ENCODE data around the gene KIAA1755. TPM values are rescaled to one million over a fixed set of nuclear protein-coding genes. Genes with fewer than 3 reads are reported as not detected.

The KIAA1755 gene
- total RNA-seq, 2 experiments from 2014 or later, result not detected

DNA sequence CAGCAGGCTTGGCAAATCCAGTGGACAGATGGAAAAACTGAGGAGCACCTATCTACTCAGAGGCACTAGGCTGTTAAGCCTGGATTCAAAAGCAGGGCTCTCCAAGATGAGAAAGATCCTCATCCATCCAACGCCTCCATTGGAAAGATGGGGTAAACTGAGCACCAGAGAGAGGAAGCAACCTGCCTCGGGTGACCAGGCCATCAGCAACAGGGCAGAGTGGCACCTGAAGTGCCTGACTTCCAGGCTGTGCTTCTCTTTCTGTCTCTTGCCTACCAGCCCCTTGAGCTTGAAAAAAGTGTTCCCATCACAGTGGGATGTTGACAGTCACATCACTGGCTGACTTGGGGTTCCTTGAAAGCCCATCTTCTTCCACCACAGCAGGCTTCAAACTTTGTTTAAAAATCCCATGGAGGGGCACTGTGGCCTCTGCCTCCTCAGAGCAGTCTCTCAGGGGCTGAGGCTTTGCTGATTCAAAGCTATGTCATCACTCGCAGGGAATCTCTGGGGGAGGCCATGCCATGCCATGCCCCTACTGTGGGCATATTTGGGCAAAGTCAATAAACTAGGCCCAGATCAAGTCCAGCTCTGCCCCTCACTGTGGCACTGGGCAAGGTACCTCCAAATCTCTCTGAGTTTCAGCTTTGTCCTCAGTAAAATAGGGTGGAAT lies 50.7 kb downstream of the KIAA1755 start:
- POLR2A ChIA-PET, result no interaction called here
- Mint-ChIP-seq H3K4me1 (ENCODE audit: low read depth) (no peaks in the 10 kb centered on the region), H3K27ac (no peak overlapping the region), H3K36me3 (no peaks in the 10 kb centered on the region), H3K27me3 (peaks cover 7% of the 10 kb centered on the region), H3K9me3 (no peaks in the 10 kb centered on the region), H3K4me3 (no peak overlapping the region)
- DNase-seq, result no peak
- CTCF ChIA-PET, result interaction anchor here (3.8 kb wide), 1 partner anchor 11 kb away, joined by 17 read pairs; no protein-coding TSS in a partner anchor
- intact Hi-C loops (cut with micrococcal nuclease), result no loop called here

DNA sequence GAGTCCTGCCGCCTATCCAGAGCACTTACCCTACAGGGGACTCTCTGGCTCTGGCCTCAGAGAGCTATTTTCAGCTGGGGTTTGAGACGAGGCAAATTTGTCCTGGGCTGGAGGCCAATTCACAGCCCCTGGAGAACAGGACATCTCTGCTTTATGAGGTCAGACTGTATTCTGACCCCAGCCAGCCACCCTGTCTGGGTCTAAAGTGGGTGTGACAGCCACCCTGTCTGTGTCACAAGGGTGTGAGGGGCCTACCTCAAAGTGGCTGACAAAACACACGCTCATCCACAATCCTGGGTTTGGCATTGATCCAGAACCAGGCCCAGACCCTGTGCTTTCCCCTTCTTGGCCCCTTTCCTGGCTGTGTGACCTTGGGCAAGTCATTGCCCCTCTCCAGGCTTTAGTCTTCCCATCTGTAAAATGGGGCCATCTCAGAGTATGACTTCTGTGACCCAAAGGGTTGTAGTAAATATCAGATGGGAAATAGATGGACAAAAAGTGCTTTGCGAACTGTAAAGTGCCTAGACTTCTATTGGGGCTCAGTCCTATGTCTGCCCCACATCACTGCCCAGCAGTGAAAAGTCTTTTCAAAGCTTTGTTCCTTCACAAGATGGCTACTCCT lies 51.4 kb downstream of the KIAA1755 start:
- H3K4me3 Mint-ChIP-seq, result no peak overlapping the region
- H3K4me1 Mint-ChIP-seq (ENCODE audit: low read depth), result no peaks in the 10 kb centered on the region
- ChIA-PET CTCF (no interaction called here), POLR2A (no interaction called here)
- H3K36me3 Mint-ChIP-seq, result no peaks in the 10 kb centered on the region
- intact Hi-C loops (cut with micrococcal nuclease), result no loop called here
- H3K9me3 Mint-ChIP-seq, result no peaks in the 10 kb centered on the region
- no peak overlapping the region for H3K27ac Mint-ChIP-seq
- H3K27me3 Mint-ChIP-seq, result peaks cover 7% of the 10 kb centered on the region
- no peak for DNase-seq

DNA sequence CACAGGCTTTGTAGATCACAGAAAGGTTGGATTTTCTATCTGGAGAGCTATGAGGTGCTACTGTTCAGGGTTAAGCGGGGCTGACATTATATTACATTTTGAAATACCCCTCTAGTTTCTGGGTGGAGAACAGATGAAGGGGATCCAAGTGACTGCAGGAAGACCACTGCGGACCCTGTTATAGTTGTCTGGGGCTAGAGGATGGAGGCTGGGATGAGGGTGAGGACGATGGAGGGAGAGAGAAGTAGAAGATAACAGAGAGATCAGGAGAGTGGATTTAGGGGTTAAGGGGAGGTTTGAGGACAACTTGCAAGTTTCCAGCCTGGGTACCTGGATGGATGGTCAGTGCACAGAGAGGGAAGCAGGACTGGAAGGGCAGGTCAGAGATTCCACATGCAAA lies 52.0 kb downstream of the KIAA1755 start:
- ChIA-PET POLR2A (no interaction called here), CTCF (no interaction called here)
- peaks cover 7% of the 10 kb centered on the region for H3K27me3 Mint-ChIP-seq
- no peak overlapping the region for H3K27ac Mint-ChIP-seq
- H3K36me3 Mint-ChIP-seq, result no peaks in the 10 kb centered on the region
- no peaks in the 10 kb centered on the region for H3K4me1 Mint-ChIP-seq (ENCODE audit: low read depth)
- no peaks in the 10 kb centered on the region for H3K9me3 Mint-ChIP-seq
- H3K4me3 Mint-ChIP-seq, result no peak overlapping the region
- intact Hi-C loops (cut with micrococcal nuclease), result no loop called here
- DNase-seq, result no peak

DNA sequence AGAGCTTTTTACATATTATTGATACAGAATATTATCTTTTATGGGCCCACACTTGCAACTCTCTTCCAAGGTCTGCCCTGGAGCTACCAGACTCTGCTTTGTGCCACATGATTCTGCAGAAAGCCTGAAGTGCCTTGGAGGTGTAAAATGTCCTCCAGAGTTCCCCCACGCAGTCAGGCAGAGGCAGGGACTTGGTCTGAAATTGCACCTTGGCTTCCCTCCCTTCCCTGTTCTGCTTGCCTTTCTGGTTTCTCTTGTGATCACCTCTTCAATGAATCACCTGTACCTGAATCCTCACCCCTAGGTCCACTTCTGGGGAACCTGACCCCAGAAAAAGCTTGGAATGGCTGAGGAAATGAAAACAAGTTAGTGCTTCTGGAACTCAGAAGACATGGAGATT lies 52.4 kb downstream of the KIAA1755 start:
- H3K36me3 Mint-ChIP-seq, result no peaks in the 10 kb centered on the region
- intact Hi-C loops (cut with micrococcal nuclease), result no loop called here
- CTCF ChIA-PET, result no interaction called here
- no peaks in the 10 kb centered on the region for H3K4me1 Mint-ChIP-seq (ENCODE audit: low read depth)
- no peak overlapping the region for H3K27ac Mint-ChIP-seq
- H3K9me3 Mint-ChIP-seq, result no peaks in the 10 kb centered on the region
- no peak overlapping the region for H3K4me3 Mint-ChIP-seq
- peaks cover 7% of the 10 kb centered on the region for H3K27me3 Mint-ChIP-seq
- DNase-seq, result no peak
- POLR2A ChIA-PET, result no interaction called here

DNA sequence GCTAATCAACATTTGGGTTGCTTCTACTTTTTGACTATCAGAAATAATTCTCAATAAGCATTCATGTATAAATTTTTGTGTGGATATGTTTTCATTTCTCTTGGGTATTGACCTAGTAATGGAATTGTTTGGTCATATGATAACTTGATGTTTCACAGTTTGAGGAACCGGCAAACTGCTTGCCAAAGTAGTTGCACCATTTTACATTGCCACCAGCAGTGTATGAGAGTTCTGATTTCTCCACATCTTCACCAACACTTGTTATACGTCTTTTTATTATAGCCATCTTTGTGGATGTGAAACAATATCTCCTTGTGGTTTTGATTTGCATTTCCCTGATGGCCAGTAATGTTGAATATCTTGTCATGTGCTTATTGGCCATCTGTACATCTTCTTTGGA lies 52.9 kb downstream of the KIAA1755 start:
- intact Hi-C loops (cut with micrococcal nuclease), result no loop called here
- Mint-ChIP-seq H3K27ac (no peak overlapping the region), H3K36me3 (no peaks in the 10 kb centered on the region), H3K4me1 (ENCODE audit: low read depth) (no peaks in the 10 kb centered on the region), H3K27me3 (peaks cover 7% of the 10 kb centered on the region), H3K9me3 (no peaks in the 10 kb centered on the region), H3K4me3 (no peak overlapping the region)
- POLR2A ChIA-PET, result no interaction called here
- no peak for DNase-seq
- CTCF ChIA-PET, result interaction anchor here (3.2 kb wide), 1 partner anchor 14 kb away, joined by 20 read pairs; no protein-coding TSS in a partner anchor

DNA sequence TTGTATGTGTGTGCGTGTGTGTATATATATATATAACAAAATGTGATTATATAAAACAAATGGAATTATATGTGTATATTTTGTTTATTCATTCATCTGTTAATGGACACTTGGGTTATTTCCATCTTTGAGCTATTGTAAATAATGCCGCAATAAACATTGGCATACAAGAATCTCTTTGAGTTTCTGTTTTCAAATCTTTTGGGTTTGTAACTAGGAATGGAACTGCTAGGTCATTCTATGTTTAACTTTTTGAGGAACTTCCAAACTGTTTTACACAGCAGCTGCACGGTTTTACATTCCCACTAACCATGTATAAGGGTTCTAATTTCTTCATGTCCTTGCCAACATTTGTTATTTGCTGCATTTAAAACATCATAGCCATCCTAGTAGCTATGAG lies 55.5 kb downstream of the KIAA1755 start:
- ChIA-PET POLR2A (no interaction called here), CTCF (interaction anchor here (1.2 to 3.2 kb wide), 2 partner anchors 8 to 17 kb away, joined by 4 to 20 read pairs; no protein-coding TSS in a partner anchor)
- no peak for DNase-seq
- Mint-ChIP-seq H3K4me3 (no peak overlapping the region), H3K27me3 (peaks cover 7% of the 10 kb centered on the region), H3K4me1 (ENCODE audit: low read depth) (no peaks in the 10 kb centered on the region), H3K36me3 (no peaks in the 10 kb centered on the region), H3K9me3 (no peaks in the 10 kb centered on the region), H3K27ac (no peak overlapping the region)
- intact Hi-C loops (cut with micrococcal nuclease), result no loop called here

DNA sequence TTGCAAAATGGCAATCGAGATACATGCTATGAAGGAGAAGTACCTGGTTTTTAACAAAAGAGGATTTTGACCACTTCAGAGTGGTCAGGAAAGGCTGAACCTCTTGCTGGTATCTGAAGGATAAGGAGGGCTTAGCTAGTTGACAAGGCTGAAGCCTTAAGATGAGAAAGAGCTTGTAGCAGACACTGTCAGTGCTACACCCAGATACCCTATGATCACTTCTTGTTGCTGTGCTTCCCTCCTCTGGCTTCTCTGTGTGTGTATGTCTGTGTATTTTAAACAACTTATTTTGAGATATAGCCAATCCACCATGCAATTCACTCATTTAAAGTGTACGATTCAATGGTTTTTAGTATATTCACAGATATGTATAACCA lies 56.6 kb downstream of the KIAA1755 start:
- no peak for DNase-seq
- Mint-ChIP-seq H3K27me3 (peaks cover 5% of the 10 kb centered on the region), H3K27ac (no peak overlapping the region), H3K4me1 (ENCODE audit: low read depth) (no peaks in the 10 kb centered on the region), H3K4me3 (no peak overlapping the region), H3K9me3 (no peaks in the 10 kb centered on the region), H3K36me3 (no peaks in the 10 kb centered on the region)
- POLR2A ChIA-PET, result no interaction called here
- intact Hi-C loops (cut with micrococcal nuclease), result no loop called here
- CTCF ChIA-PET, result interaction anchor here (0.7 kb wide), 1 partner anchor 18 kb away, joined by 3 read pairs; no protein-coding TSS in a partner anchor

DNA sequence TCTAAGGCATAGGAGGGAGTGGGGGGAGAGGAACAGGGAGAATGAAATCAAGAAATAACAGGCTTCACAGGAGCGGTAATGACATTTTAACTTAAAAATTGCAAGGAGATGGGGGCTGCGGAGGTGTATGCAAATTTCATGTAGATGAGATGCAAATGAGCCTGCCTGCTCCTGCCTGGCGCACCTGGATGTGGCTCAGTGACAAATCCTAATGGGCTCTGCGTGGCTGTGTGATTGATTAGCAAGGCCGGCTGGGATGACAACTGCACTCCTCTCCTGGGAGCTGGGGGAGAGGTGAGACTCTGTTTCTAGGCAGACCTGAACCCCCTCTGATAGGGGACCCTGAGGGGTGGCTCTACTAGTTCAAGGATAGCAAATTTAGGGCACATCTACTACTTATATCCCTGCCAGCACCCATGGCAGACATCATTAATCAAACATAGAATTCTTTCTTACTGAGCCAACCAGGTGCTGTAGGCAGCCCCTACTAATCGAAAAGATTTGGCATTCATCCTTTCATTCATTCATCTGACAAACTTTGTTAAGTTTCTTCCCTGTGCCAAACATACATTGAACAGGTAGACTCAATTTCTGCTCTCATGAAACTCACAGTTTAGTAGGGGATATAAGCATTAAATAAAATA lies 57.1 kb downstream of the KIAA1755 start:
- Mint-ChIP-seq H3K27ac (no peak overlapping the region), H3K4me1 (ENCODE audit: low read depth) (no peaks in the 10 kb centered on the region), H3K9me3 (no peaks in the 10 kb centered on the region), H3K4me3 (no peak overlapping the region), H3K27me3 (peaks cover 3% of the 10 kb centered on the region), H3K36me3 (no peaks in the 10 kb centered on the region)
- CTCF ChIA-PET, result interaction anchor here (0.7 kb wide), 1 partner anchor 18 kb away, joined by 3 read pairs; no protein-coding TSS in a partner anchor
- intact Hi-C loops (cut with micrococcal nuclease), result no loop called here
- POLR2A ChIA-PET, result no interaction called here
- DNase-seq, result no peak

DNA sequence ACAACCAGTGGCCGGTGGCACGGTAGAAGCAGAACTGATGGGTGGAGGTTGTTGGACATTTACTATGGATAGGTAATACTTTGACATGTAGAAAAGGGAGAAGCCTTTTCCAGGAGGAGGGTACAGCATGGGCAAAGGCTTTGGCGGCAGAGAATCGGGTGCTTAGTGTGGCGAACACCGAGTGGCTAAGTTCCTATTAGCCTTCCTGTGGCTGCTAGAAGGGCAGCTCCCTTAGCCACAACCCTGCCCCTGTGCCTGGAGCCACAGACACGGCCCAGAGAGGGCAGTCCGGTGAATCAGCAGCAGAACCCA lies 57.6 kb downstream of the KIAA1755 start:
- Mint-ChIP-seq H3K4me3 (no peak overlapping the region), H3K27me3 (no peaks in the 10 kb centered on the region), H3K9me3 (no peaks in the 10 kb centered on the region), H3K27ac (no peak overlapping the region), H3K36me3 (no peaks in the 10 kb centered on the region), H3K4me1 (ENCODE audit: low read depth) (no peaks in the 10 kb centered on the region)
- CTCF ChIA-PET, result interaction anchor here (2.4 kb wide), 1 partner anchor 18 kb away, joined by 15 read pairs; no protein-coding TSS in a partner anchor
- intact Hi-C loops (cut with micrococcal nuclease), result no loop called here
- POLR2A ChIA-PET, result no interaction called here
- no peak for DNase-seq

DNA sequence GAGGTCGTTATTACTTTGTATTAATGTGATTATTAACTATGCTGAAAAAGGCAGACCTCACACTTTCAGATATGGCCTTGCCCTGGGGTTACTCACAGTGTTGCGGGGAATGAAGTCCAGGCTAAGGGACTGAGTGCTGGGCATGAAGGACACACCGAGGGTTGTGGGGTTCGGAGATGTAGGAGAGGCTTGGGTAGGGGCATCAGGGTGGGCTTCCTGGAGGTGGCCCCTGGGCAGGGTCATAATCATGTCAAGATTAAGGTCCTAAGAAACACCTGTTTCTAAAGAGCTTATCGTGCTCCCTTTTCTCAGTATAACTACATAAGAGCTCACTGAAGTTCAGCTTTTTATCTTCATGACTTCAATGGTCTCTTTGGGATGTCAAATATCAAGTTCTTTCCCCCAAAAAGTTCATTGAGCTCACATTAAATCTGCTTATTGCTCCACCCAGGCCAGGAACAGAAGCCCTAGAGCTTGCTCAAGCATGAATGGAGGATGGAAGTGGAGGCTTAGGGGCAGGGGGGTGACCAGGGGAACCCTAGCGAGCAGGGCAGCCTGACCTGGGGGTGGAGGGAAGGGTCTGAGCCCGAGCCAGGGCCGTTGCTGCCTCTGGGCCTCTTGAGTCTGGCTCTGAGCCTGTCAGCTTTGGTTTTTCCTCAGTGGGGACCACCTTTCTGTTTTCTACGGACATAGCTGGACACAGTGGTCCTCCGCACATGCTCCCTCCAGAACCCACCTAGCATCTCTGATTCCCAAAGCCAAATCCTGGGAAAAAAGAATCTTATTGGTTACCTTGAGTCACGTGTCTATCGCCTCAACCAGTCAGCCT lies 58.2 kb downstream of the KIAA1755 start:
- no peaks in the 10 kb centered on the region for H3K27me3 Mint-ChIP-seq
- intact Hi-C loops (cut with micrococcal nuclease), result no loop called here
- DNase-seq, result no peak
- H3K27ac Mint-ChIP-seq, result no peak overlapping the region
- CTCF ChIA-PET, result interaction anchor here (2.4 kb wide), 1 partner anchor 19 kb away, joined by 15 read pairs; no protein-coding TSS in a partner anchor
- no peak overlapping the region for H3K4me3 Mint-ChIP-seq
- no peaks in the 10 kb centered on the region for H3K4me1 Mint-ChIP-seq (ENCODE audit: low read depth)
- no peaks in the 10 kb centered on the region for H3K9me3 Mint-ChIP-seq
- POLR2A ChIA-PET, result no interaction called here
- H3K36me3 Mint-ChIP-seq, result no peaks in the 10 kb centered on the region

DNA sequence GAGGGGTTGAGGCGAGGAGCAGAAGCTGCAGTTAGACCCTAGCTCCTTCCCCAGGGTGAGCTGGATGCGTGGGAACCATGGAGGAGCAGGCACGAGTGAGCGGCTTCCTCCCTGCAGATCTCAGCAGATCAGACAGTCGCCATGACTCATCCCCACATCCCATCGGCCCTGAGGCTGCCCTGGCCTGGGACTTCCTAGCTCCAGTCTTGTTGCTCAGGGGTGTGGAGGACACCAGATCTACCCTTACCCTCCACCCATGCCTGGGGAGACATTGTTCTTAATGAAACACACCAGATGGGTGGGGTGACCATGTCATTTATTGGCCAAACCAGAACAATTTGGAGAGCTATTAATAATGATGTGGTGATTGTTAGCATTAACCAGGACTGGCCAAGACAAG lies 59.2 kb downstream of the KIAA1755 start:
- no peak overlapping the region for H3K27ac Mint-ChIP-seq
- intact Hi-C loops (cut with micrococcal nuclease), result no loop called here
- no peaks in the 10 kb centered on the region for H3K36me3 Mint-ChIP-seq
- no peak for DNase-seq
- CTCF ChIA-PET, result interaction anchor here (2.4 kb wide), 1 partner anchor 20 kb away, joined by 15 read pairs; no protein-coding TSS in a partner anchor
- no peaks in the 10 kb centered on the region for H3K4me1 Mint-ChIP-seq (ENCODE audit: low read depth)
- no peak overlapping the region for H3K4me3 Mint-ChIP-seq
- no peaks in the 10 kb centered on the region for H3K9me3 Mint-ChIP-seq
- POLR2A ChIA-PET, result no interaction called here
- no peaks in the 10 kb centered on the region for H3K27me3 Mint-ChIP-seq

DNA sequence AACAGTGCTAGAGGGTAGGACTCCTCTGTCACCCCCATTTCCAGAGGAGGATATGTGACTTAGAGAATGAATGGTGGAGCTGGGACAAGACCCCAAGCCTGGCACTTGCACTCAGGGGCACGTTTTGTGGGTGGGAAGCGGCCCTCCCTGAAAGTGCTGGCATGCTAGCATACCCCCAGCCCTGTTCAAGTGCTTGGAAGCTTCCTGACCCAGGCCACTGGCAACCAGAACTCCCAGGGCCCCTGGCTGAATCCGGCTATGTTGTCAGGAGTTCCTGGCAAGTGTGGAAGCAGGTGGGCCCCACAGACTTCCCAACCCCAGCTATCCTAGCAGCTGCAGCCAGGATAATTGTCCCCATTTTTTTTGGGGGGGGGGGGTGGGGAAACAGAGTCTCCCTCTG lies 59.9 kb downstream of the KIAA1755 start:
- CTCF ChIA-PET, result interaction anchor here (2.4 kb wide), 1 partner anchor 21 kb away, joined by 15 read pairs; no protein-coding TSS in a partner anchor
- Mint-ChIP-seq H3K4me3 (no peak overlapping the region), H3K27ac (no peak overlapping the region), H3K9me3 (no peaks in the 10 kb centered on the region), H3K36me3 (no peaks in the 10 kb centered on the region), H3K27me3 (no peaks in the 10 kb centered on the region), H3K4me1 (ENCODE audit: low read depth) (no peaks in the 10 kb centered on the region)
- POLR2A ChIA-PET, result no interaction called here
- intact Hi-C loops (cut with micrococcal nuclease), result no loop called here
- DNase-seq, result no peak

Data from activated CD4-positive, alpha-beta memory T cell treated with anti-CD3 and anti-CD28 coated beads for 36 hours (primary cell).